AG10803 (cell line): ENCODE results near the gene SLC25A42.

Experiments
- DNase-seq: peaks from one replicate; pipeline ENCODE4 v3.0.0; 2010; ENCODE audit warnings: low read depth
- H3K4me3 ChIP-seq: 2 replicates; pipeline ENCODE4 v1.5.1; 2011; ENCODE audit warnings: mild to moderate bottlenecking, low read length, control low read depth
- TF ChIP-seq, protein P1 (sequence below): conservative IDR thresholded peaks from 2 replicates; pipeline ENCODE4 v1.5.1; 2011; ENCODE audit warnings: mild to moderate bottlenecking, low read length, control low read depth, inconsistent platforms

The SLC25A42 gene

DNA sequence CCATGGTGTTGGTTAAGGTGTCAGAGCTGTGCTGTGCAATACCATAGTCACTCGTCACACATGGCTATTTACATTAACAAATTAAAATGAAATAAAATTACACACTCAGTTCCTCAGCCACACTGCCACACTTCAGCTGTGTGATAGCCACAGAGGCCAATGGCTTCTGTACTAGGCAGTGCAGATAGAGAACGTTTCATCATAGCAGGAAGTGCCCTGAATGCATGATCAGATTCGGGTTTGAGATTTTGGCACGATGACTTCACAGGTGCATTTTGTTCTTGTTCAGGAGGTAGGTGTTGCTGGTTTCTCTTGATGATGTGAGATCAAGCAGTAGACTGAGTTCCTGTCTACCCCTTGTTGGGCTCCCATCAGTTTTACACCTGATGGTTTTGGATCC lies 23.9 kb upstream of the SLC25A42 start:
- no peak overlapping the region for H3K4me3 ChIP-seq
- no peak for DNase-seq
- TF ChIP-seq, protein P1, sequence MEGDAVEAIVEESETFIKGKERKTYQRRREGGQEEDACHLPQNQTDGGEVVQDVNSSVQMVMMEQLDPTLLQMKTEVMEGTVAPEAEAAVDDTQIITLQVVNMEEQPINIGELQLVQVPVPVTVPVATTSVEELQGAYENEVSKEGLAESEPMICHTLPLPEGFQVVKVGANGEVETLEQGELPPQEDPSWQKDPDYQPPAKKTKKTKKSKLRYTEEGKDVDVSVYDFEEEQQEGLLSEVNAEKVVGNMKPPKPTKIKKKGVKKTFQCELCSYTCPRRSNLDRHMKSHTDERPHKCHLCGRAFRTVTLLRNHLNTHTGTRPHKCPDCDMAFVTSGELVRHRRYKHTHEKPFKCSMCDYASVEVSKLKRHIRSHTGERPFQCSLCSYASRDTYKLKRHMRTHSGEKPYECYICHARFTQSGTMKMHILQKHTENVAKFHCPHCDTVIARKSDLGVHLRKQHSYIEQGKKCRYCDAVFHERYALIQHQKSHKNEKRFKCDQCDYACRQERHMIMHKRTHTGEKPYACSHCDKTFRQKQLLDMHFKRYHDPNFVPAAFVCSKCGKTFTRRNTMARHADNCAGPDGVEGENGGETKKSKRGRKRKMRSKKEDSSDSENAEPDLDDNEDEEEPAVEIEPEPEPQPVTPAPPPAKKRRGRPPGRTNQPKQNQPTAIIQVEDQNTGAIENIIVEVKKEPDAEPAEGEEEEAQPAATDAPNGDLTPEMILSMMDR: no peak

DNA sequence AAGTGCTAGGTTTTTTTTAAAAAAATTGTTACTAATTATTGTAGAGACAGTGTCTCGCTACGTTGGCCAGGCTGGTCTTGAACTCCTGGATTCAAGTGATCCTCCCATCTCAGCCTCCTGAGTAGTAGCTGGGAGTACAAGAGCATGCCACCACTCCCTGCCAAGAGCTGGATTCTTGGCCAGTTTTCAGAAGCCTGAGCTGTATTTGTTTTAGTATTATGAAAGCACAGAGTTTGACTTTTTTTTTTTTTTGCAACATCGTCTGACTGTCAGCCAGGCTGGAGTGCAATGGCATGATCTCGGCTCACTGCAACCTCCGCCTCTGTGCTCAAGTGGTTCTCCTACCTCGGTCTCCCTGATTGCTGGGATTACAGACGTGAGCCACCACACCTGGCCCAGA lies 23.4 kb upstream of the SLC25A42 start:
- peak; percentile 96 for DNase-seq
- H3K4me3 ChIP-seq: no peak overlapping the region
- TF ChIP-seq, protein P1: no peak

DNA sequence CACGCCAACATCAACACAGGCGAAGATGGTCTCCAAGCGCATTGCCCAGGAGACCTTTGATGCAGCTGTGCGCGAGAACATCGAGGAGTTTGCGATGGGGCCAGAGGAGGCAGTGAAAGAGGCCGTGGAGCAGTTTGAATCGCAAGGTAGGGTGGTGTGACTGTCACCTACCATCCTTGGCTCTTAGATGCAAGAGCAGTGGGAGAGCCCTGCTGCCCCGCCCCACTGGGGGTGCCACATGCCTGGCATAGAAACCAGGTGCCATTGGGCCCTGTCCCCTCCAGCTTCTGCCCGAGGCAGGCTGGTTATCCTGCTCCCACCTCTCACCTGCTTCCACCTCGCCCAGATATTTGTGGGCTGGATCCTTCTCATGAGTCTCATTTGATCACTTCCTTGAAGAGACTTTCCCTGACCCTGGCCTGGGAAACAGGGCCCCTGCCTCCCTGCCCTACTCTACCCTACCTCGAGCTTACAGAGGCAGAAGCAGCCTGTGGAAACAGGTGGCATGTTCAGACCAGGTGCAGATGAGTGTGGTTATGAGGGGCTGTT lies 21.0 kb upstream of the SLC25A42 start:
- DNase-seq: no peak
- H3K4me3 ChIP-seq: no peak overlapping the region
- TF ChIP-seq, protein P1: no peak

DNA sequence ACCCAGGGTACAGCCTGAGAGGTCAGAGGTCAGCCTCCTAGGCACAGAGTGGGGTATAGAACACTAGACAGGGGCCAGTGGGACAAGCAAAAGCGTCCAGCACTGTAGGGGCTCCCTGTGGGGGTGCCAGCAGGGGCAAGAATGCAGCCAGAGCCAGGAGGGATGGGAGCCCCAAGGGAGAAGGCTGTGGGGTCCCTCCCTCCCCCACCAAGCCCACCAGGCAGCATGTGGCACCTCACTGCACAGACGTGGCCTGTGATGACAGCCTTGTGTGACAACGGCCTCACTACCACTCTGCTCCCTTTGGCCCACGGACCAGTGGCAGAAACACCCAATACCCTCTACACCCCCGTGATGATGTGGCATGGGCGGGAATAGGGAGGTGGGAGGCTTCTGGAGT lies 20.3 kb upstream of the SLC25A42 start:
- DNase-seq: no peak
- no peak overlapping the region for H3K4me3 ChIP-seq
- TF ChIP-seq, protein P1: no peak

DNA sequence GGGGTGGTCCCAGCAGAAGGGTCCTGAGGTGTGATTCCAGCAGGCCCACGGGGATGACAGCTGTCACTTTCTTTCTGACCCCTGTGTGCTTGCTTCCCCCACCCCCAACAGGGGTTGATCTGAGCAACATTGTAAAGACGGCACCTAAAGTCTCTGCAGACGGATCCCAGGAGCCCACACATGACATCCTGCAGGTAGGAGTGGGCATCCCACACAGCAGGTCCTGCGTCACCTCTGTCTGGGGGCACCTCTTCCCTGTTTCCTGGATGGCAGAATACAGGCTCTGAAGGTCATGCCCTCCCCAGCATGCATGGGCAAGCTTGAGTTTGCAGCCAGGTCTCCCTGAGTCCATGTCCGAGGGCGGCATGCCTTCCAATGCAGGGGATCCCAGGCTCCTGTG lies 19.9 kb upstream of the SLC25A42 start:
- no peak overlapping the region for H3K4me3 ChIP-seq
- TF ChIP-seq, protein P1: no peak
- no peak for DNase-seq

DNA sequence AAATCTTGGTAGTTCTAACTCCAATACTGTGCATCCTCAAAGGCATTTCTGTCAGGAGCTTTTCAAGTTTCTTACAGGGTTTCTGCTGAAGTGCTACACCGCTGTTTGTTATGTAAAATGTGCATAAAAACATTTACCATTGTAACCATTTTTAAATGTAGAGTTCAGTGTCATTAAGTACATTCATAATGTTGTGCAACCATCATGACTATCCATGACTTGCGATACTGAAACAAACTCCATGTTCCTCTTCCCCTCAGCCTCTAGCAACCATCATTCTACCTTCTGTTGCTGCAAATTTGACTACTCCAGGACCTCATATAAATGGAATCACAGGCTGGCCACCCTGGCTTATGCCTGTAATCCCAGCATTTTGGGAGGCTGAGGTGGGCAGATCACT lies 14.4 kb upstream of the SLC25A42 start:
- no peak overlapping the region for H3K4me3 ChIP-seq
- no peak for DNase-seq
- TF ChIP-seq, protein P1: no peak

DNA sequence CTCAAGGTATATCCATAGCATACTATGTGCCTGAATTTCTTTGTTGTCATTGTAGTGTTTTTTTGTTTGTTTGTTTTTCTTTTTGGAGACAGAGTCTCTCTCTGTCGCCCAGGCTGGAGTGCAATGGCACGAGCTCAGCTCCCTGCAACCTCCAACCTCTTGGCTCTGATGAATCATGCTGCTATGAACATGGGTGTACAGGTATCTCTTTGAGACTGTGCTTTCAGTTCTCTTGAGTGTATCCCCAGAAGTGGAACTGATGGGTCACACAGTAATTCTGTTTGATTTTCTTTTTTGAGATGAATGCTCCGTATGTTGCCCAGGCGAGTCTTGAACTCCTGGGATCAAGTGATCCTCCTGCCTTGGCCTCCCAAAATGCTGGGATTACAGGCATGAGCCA lies 13.7 kb upstream of the SLC25A42 start:
- TF ChIP-seq, protein P1: no peak
- no peak for DNase-seq
- H3K4me3 ChIP-seq: no peak overlapping the region
